NCI-H187 (cell line): ENCODE data around the gene NTRK2.

ENCODE experiments used
- DNase-seq, 2 experiments: peaks; one replicate each; lab custom pipeline; 2025; lab: John Stamatoyannopoulos, UW

NTRK2 gene

DNA sequence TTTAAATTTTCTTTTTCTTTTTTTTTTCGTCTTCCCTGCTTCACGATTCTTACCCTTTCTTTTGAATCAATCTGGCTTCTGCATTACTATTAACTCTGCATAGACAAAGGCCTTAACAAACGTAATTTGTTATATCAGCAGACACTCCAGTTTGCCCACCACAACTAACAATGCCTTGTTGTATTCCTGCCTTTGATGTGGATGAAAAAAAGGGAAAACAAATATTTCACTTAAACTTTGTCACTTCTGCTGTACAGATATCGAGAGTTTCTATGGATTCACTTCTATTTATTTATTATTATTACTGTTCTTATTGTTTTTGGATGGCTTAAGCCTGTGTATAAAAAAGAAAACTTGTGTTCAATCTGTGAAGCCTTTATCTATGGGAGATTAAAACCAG is 352.2 kb downstream of the NTRK2 start:
- DNase-seq = no peak

DNA sequence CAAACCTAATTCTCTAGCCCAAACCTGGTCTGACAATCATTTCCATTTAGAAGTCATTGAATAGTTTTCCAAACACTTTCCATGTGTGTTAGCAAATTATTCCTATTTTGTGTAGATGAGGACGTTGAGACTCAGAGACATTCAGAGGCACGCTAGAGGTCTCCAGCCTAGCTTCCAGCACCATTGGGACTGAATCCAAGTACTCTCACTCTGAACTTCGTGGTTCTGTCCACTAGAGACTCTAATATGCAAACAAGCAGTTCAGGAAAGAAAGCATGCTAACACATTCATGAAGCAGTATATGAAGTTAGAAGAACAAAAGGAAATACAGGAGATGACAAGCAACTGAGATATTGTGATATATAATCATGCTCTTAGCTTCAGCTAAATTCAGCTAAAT is 354.8 kb downstream of the NTRK2 start:
- no peak for DNase-seq

DNA sequence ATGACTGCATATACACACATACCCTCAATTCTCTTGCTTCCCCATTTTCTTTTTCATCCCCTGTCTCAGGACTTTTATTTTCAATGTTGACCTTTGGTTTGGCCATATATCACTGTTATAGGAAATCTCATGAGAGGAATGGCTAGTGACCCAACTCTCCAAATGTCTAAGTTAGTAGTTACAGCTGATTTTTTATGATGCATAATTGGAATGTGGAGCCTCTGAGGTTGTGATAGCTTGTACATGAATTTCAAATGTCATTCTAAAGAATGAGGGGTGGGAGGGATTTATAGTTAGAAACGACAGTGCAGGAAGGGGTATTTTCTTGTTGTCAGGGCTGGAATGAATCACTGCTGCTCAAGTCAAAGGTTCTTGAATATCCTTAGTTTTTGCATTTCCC is 356.1 kb downstream of the NTRK2 start:
- DNase-seq = no peak

GRCh38 chr9:85027870-85028269 is 358.3 kb downstream of the NTRK2 start:
- no peak for DNase-seq

- no peak for DNase-seq
These were observed 360.8 kb downstream of the NTRK2 start for GRCh38 chr9:85030316-85030715.

DNA sequence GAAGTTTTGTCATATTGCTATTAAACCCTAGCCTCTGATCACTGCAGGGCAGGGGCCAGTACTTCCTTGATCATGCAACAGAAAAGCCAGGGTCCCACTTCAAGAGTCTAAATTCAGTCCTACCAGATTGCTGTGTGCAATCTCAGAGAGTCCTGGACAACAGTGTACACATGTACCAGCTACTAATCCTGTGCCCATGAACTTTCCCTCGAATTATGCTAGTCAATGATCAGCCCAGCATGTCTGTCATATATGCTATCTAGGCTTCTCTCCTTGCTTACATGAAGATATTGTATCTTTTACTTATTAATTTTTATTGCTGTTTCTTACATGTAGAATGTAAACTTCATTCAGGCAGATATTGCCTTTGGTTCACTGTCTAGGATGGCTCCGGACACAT is 367.0 kb downstream of the NTRK2 start:
- no peak for DNase-seq

DNA sequence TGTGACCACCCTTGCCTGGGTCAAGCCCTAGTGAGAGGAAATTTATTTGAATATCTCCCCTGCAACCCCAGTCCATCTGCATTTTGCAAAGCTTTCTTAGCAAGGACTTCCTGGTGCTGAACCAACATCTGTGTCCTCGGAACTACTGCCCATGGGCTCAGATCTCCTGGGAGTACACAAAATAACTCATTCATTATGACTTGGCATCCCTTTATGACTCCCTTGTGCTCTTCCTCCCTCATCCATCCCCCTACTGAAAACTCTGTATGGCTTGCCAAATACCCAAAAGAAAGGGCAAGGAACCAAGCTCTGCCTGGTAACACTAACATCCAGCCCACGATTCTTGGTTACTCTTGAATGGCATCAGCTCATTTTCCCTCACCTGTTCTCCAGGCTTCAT is 368.5 kb downstream of the NTRK2 start:
- DNase-seq = no peak

DNA sequence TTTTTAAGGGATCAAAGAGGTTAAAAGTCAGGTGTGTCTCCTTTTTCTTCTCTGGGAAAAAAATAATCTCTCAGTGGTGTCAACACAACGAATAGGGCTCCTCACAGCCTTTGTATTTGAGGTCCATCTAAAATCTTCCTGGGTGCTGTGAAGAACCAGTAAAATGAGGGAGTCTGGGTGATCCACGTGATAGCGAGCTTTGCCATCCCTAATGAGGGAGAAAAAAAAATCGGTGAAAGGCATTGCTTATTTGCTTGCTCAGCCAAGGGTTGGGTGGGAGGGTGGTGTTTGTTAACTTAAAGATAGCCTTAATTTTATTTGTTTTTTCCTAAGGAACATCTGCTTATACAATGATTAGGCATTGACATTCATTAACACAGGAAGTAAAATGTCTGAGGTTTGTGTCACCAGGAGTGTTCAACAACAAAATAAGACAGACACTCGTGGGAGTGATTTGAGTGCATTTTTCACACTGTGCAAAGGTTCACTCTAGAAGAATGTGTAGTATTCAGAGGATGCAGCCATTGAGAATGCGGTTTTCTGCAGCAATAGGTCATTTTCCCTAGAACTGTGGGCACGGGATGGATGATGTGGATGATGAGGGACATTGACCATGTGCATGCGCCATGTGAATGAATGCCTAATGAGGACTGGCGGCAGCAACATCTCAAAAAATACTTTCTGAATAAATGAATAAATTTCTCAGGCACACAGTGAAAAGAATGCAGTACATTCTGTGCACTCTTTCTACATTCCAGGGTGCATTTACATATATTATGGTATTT is 369.5 kb downstream of the NTRK2 start:
- DNase-seq = no peak

- DNase-seq = no peak
These were observed 370.6 kb downstream of the NTRK2 start for GRCh38 chr9:85040146-85040545.

- no peak for DNase-seq
These were observed 371.4 kb downstream of the NTRK2 start for GRCh38 chr9:85040821-85041465.

DNA sequence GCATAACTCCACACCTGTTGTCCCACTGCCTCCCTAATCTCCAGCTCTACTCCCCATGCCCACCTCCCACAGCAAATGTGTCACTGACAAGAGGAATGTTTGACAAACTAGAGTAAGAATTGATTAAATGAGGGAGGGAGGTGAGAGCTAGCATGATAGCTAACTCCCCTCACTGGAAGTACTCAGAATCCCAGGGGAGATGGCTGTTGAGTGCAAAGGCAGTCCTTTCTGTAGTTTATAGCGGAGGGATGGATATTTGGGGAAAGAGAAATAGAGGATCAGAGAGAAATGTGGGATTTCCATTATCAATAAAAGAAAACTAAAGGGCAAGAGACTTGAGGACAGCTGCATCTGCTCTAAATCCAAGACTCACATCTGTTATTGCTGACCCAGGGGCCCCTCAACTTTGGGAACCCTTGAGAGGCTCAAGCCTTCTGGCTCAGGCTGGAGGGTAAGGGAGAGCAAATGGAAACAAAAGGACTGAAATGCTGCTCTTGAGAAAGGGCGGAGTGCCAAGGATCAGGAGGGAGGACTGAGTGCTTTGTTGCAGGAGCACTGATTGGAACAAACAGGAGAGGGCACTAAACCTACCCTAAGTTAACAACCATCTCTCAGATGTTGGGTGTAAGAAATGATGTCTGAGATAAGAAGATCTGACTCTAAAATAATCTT is 372.1 kb downstream of the NTRK2 start:
- no peak for DNase-seq

GRCh38 chr9:85042981-85043647 is 373.6 kb downstream of the NTRK2 start:
- DNase-seq = no peak

DNA sequence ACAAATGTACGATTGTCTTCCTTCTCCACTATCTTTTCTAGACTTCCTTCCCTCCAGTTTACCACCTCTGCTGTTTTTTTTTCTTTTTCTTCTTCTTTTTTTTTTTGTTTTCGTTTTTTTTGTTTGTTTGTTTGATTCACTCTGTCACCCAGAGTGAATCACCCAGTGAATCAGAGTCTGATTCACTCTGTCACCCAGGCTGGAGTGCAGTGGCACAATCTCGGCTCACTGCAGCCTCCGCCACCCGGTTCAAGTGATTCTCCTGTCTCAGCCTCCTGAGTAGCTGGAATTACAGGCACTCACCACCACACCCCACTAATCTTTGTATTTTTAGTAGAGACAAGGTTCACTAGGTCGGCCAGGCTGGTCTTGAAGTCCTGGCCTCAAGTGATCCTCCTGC is 375.7 kb downstream of the NTRK2 start:
- DNase-seq = no peak

- no peak for DNase-seq
These were observed 376.9 kb downstream of the NTRK2 start for GRCh38 chr9:85046475-85046874.

DNA sequence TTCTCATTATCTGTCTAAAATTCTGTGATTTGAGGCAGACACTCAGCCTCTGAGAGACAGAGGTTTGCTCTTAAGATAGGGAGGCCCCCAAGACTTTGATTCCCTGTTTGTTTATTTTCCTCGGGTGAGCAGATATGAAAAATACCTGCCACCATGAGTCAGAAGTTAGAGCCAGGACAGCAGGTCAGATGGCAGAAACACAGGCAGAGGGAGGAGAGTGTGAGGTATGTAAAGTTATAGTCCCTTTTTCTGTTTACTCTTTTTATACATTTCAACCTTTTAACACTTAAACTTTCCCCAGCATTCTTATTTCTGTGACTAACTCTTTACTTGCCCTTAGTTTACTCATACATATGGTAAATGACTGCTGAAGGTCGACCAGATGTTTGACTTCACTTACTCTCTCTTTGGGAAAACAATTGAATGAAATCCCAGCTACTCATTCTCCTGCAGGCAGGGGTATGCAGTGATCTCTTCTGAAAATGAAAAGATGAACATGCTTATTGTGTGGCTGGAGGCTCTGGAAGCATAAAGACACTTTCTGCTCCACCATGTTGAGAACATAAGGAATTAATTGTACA is 383.8 kb downstream of the NTRK2 start:
- DNase-seq = no peak

DNA sequence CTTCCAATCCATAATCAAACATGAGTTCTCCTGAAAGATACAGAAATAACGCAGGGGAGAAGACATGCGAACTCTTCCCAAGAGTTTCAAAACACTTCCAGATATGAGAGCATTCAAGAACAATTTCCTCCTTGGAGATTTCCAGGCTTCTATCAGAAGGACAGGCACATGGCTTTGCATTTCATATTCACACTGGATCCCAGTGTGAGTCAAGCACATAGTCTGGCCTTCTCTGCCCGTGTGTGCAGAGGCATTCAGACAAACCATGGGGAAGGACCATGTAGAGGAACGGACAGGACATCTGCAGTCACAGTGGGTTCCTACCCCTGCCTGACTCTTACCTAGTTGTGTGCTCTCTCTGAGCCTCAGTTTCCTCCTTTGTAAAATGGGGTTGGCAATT is 384.5 kb downstream of the NTRK2 start:
- no peak for DNase-seq

- DNase-seq = no peak
These were observed 386.1 kb downstream of the NTRK2 start for GRCh38 chr9:85055506-85056202.

DNA sequence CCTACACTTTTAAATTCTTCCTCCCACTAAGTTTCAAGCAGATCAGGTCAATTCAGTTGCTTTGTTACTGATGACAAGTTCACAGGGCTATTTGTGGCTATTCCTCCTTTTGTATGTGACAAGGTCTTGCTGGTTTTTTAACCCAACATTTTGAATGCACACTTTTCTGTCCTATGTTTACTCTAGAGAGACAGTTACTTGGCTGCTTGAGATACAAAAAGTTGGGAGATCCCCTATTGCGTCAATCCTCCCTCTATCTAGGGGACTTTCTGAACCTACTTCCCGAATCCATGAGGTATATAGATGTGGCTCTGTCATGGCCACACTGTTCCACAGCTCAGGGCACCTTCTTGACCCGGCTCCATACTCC is 386.7 kb downstream of the NTRK2 start:
- no peak for DNase-seq

DNA sequence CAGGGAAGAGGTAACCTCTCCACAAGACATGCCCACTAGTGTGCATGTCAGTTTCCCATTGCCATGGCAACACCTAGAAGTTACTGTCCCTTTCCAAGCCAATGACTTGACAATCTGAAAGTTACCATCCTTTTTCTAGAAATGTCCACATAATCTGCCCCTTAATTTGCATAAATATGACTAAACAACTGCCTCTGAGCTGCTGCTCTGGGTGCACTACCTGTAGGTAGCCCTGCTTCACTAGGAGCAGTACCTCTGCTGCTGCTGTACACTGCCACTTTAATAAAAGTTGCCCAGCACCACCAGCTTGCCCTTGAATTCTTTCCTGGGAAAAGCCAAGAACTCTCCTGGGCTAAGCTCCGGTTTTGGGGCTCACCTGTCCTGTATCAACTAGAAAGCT is 392.4 kb downstream of the NTRK2 start:
- DNase-seq = no peak

DNA sequence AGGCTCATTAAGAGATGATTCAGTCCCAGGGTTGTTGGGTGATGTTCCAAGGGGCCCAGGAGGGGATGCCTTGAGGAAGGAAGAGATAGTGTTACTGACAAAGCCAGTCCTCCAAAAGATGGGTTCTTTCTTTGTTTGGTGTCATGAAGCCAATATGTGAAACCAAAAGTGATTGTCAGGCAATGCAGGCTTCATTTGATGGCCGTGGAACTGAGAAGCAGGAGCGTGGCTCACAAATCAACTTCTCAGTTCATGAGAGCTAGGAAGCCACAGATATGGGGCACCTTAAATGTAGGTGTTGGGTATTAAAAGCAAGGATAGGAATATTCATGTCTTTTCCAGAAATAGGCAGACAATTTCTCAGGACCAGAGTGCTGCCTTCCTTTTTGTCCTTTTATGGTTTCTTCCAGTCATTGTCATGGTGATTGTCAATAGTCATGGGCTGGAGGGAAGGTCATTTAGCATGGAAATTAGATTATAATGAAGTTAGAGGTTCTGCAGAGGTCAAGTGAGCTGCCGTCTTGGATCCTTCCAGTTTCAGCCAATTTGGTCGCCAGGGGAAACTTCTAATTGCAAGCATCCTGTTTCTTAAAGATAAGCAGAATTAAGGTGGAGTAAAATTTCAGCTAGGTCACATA is 393.0 kb downstream of the NTRK2 start:
- no peak for DNase-seq

GRCh38 chr9:85064811-85065371 is 395.4 kb downstream of the NTRK2 start:
- no peak for DNase-seq
